ENCODE data around the gene RFX5. TPM values are rescaled to one million over a fixed set of nuclear protein-coding genes. Genes with fewer than 3 reads are reported as not detected.

RFX5 gene
- total and polyA plus RNA-seq, 2 donors from 2014 or later = 17.9 to 46.6 TPM

DNA sequence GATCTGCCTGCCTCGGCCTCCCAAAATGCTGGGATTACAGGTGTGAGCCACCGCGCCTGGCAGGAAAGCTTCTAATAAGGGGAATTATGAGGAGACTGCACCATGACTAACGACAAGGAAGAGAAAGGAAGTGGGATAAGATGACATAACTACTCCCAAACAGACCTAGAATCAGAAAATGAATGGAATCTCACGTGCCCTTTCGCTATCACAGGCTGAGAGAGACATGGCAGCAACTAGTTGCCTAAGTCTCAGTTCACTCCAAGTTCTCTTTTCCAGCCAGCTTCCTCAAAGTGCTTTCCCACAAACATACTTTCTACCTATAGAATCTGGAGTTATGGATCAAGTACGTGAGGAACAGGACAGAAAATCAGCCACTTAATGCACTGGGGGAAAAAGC is 21.8 kb downstream of the RFX5 start:
- peak overlapping the region in 1 of 3 donors; percentile 5 for H3K9ac ChIP-seq (ENCODE audit: low read length in 3 of 3)
- no peak for FAIRE-seq
- H3K4me1 ChIP-seq (ENCODE audit: control insufficient read depth in 2 of 3, insufficient read depth in 2 of 3, low read depth in 1 of 3, low read length in 3 of 3) = peaks cover 0 to 13% (median 3%) of the 10 kb centered on the region in 3 donors
- H3K36me3 ChIP-seq (ENCODE audit: control insufficient read depth in 2 of 3, insufficient read depth in 3 of 3, low read length in 3 of 3) = peaks cover 2 to 14% (median 8%) of the 10 kb centered on the region in 3 donors
- H3K27me3 ChIP-seq (ENCODE audit: control insufficient read depth, insufficient read depth, low read length) = no peaks in the 10 kb centered on the region
- peak overlapping the region in 2 of 3 donors; percentile 7 to 21 for H3K4me3 ChIP-seq (ENCODE audit: low read length in 3 of 3)
- intact Hi-C loops (cut with DNase I) = no loop called here
- no peak overlapping the region for H3K27ac ChIP-seq (ENCODE audit: low read depth in 2 of 2, low read length in 2 of 2)
- H3K9me3 ChIP-seq (ENCODE audit: control insufficient read depth in 2 of 3, insufficient read depth in 1 of 3, low read length in 3 of 3) = no peaks in the 10 kb centered on the region
- TF ChIP-seq, protein P1, sequence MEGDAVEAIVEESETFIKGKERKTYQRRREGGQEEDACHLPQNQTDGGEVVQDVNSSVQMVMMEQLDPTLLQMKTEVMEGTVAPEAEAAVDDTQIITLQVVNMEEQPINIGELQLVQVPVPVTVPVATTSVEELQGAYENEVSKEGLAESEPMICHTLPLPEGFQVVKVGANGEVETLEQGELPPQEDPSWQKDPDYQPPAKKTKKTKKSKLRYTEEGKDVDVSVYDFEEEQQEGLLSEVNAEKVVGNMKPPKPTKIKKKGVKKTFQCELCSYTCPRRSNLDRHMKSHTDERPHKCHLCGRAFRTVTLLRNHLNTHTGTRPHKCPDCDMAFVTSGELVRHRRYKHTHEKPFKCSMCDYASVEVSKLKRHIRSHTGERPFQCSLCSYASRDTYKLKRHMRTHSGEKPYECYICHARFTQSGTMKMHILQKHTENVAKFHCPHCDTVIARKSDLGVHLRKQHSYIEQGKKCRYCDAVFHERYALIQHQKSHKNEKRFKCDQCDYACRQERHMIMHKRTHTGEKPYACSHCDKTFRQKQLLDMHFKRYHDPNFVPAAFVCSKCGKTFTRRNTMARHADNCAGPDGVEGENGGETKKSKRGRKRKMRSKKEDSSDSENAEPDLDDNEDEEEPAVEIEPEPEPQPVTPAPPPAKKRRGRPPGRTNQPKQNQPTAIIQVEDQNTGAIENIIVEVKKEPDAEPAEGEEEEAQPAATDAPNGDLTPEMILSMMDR (IDR thresholded peaks at IDR 0.05; ENCODE audit: borderline replicate concordance, extremely low read depth, insufficient read depth) = no peak
- DNase-seq = no peak

DNA sequence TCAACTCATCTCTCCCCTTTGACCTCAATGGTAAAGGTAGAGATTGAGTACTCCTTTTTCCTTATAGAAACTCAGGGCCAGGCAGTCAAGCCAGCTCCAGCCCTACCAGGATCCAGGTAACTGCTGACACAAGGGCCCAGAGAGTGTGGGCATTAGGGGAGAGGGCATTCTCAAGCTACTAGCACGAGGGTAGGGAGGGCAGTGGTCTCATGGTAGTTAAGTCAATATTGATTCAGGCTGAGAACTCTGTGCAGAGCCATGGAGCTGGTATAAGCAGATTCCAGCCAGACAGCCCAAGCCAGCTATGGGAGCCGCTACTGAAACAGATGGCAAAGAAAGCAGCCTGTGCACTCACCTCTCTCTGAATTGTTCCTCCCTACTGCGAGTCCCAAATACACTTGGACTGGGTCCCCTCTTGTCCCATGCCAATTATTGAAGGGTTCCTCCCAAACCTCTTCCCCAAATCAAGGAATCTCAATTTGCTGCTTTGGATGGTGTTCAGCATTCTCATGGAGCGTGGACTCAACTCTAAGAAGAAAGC is 22.6 kb downstream of the RFX5 start:
- TF ChIP-seq, protein P1 (IDR thresholded peaks at IDR 0.05; ENCODE audit: borderline replicate concordance, extremely low read depth, insufficient read depth) = no peak
- H3K36me3 ChIP-seq (ENCODE audit: control insufficient read depth in 2 of 3, insufficient read depth in 3 of 3, low read length in 3 of 3) = peaks cover 2 to 14% (median 8%) of the 10 kb centered on the region in 3 donors
- H3K9ac ChIP-seq (ENCODE audit: low read length in 3 of 3) = no peak overlapping the region
- no peak for FAIRE-seq
- H3K27me3 ChIP-seq (ENCODE audit: control insufficient read depth, insufficient read depth, low read length) = no peaks in the 10 kb centered on the region
- peaks cover 0 to 13% (median 3%) of the 10 kb centered on the region in 3 donors for H3K4me1 ChIP-seq (ENCODE audit: control insufficient read depth in 2 of 3, insufficient read depth in 2 of 3, low read depth in 1 of 3, low read length in 3 of 3)
- intact Hi-C loops (cut with DNase I) = no loop called here
- no peak overlapping the region for H3K4me3 ChIP-seq (ENCODE audit: low read length in 3 of 3)
- H3K9me3 ChIP-seq (ENCODE audit: control insufficient read depth in 2 of 3, insufficient read depth in 1 of 3, low read length in 3 of 3) = no peaks in the 10 kb centered on the region
- DNase-seq = no peak
- no peak overlapping the region for H3K27ac ChIP-seq (ENCODE audit: low read depth in 2 of 2, low read length in 2 of 2)

DNA sequence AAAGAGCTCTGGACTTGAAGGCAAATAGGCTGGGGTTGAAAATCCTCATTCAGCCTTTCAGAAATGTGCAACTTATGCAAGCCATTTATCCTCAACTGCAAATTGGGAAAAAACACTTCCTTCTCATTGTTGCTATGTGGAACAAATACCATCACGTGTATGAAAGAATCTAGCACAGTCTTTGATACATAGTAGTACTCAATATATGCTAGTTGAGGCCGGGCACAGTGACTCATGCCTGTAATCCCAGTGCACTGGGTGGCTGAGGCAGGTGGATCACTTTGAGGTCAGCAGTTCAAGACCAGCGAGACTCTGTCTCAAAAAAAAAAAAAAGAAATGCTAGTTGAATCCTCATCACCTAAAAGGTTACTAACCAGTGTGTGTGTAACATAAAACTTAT is 28.1 kb downstream of the RFX5 start:
- intact Hi-C loops (cut with DNase I) = no loop called here
- Histone ChIP-seq H3K4me3 (ENCODE audit: low read length in 3 of 3) (no peak overlapping the region), H3K4me1 (ENCODE audit: control insufficient read depth in 2 of 3, insufficient read depth in 2 of 3, low read depth in 1 of 3, low read length in 3 of 3) (peaks cover 0 to 3% (median 0%) of the 10 kb centered on the region in 3 donors), H3K27me3 (ENCODE audit: control insufficient read depth, insufficient read depth, low read length) (no peaks in the 10 kb centered on the region), H3K36me3 (ENCODE audit: control insufficient read depth in 2 of 3, insufficient read depth in 3 of 3, low read length in 3 of 3) (peaks cover 2 to 27% (median 24%) of the 10 kb centered on the region in 3 donors), H3K9me3 (ENCODE audit: control insufficient read depth in 2 of 3, insufficient read depth in 1 of 3, low read length in 3 of 3) (no peaks in the 10 kb centered on the region), H3K27ac (ENCODE audit: low read depth in 2 of 2, low read length in 2 of 2) (no peak overlapping the region), H3K9ac (ENCODE audit: low read length in 3 of 3) (no peak overlapping the region)
- no peak for FAIRE-seq
- TF ChIP-seq, protein P1 (IDR thresholded peaks at IDR 0.05; ENCODE audit: borderline replicate concordance, extremely low read depth, insufficient read depth) = no peak
- no peak for DNase-seq
